Neural cell (in vitro differentiated cells): ENCODE results near the gene LSAMP.

Experiments used
- CTCF ChIP-seq: fragments of 450-650 bp; IDR thresholded peaks from 2 replicates; pipeline ENCODE4 v1.5.1; 2014; ENCODE audit warnings: antibody characterized with exemption, mild to moderate bottlenecking, moderate library complexity; ENCODE audit not compliant: poor library complexity, severe bottlenecking
- EP300 ChIP-seq: fragments of 450-650 bp; conservative IDR thresholded peaks from 2 replicates; pipeline ENCODE4 v1.6.1; 2014; ENCODE audit warnings: antibody characterized with exemption, mild to moderate bottlenecking, moderate library complexity; ENCODE audit not compliant: poor library complexity, severe bottlenecking
- EZH2 ChIP-seq: fragments of 200-600, 300-800 bp; shearing (Covaris generic), sonication (generic); IDR thresholded peaks from 2 replicates; pipeline ENCODE4 v1.6.1; 2014; ENCODE audit warnings: antibody characterized with exemption, low read length, borderline replicate concordance, mild to moderate bottlenecking; ENCODE audit not compliant: insufficient read depth, poor library complexity, severe bottlenecking
- POLR2AphosphoS5 ChIP-seq: IDR thresholded peaks from 2 replicates; pipeline ENCODE4 v1.6.1; 2012

GRCh38 chr3:116148881-116149851, 296.1 kb downstream of the LSAMP start:
- TF ChIP-seq POLR2AphosphoS5 (no peak), CTCF (no peak), EZH2 (no peak), EP300 (no peak)
